Esophagus (tissue), 2 donors: ENCODE data around the gene NCAM1. TPM values are rescaled to one million over a fixed set of nuclear protein-coding genes. Genes with fewer than 3 reads are reported as not detected.

Experiments used
- H3K27ac ChIP-seq, 2 donors: one replicate each; pipeline ENCODE4 v1.5.1; 2013; ENCODE audit warnings: low read depth in 2 of 2, mild to moderate bottlenecking in 2 of 2, inconsistent platforms in 1 of 2, low read length in 1 of 2, moderate library complexity in 1 of 2
- H3K27me3 ChIP-seq, 2 donors: one replicate each; pipeline ENCODE4 v1.6.1; 2013; ENCODE audit warnings: low read length in 2 of 2, control low read depth in 1 of 2, mild to moderate bottlenecking in 1 of 2; ENCODE audit not compliant: insufficient read depth in 2 of 2, control insufficient read depth in 1 of 2
- H3K36me3 ChIP-seq, 2 donors: one replicate each; pipeline ENCODE4 v1.6.1; 2013; ENCODE audit warnings: low read length in 1 of 2; ENCODE audit not compliant: control insufficient read depth in 2 of 2, insufficient read depth in 2 of 2
- H3K4me1 ChIP-seq, 2 donors: one replicate each; pipeline ENCODE4 v1.6.1; 2013; ENCODE audit warnings: low read length in 1 of 2; ENCODE audit not compliant: control insufficient read depth in 2 of 2, insufficient read depth in 2 of 2
- H3K4me3 ChIP-seq, 2 donors: one replicate each; pipeline ENCODE4 v1.5.1; 2013; ENCODE audit warnings: low read length in 2 of 2, mild to moderate bottlenecking in 2 of 2, low read depth in 1 of 2, moderate library complexity in 1 of 2
- H3K9me3 ChIP-seq, 2 donors: one replicate each; pipeline ENCODE4 v1.6.1; 2013; ENCODE audit warnings: mild to moderate bottlenecking in 2 of 2, low read depth in 1 of 2, low read length in 1 of 2, moderate library complexity in 1 of 2; ENCODE audit not compliant: control insufficient read depth in 2 of 2, insufficient read depth in 1 of 2
- WGBS, 2 donors: extraction: QIAGEN DNeasy Blood & Tissue Kit; methylation state at CpG; one replicate each; pipeline ENCODE4 v1.1.7; 2013; 5-methylcytosine and 5-hydroxymethylcytosine counted together
- polyA plus RNA-seq, 2 donors: library from polyadenylated mRNA; stranded (reverse); fragments of 200-250 nt; gene quantifications; one replicate each; pipeline ENCODE4 v1.2.3, GENCODE V29; 2013
- donor health status: healthy with polysubstance abuse.
- donor health status: Bipolar disorder and iron deficiency.

Gene NCAM1
- polyA plus RNA-seq, 2 donors: 1.7 to 2.2 TPM

DNA sequence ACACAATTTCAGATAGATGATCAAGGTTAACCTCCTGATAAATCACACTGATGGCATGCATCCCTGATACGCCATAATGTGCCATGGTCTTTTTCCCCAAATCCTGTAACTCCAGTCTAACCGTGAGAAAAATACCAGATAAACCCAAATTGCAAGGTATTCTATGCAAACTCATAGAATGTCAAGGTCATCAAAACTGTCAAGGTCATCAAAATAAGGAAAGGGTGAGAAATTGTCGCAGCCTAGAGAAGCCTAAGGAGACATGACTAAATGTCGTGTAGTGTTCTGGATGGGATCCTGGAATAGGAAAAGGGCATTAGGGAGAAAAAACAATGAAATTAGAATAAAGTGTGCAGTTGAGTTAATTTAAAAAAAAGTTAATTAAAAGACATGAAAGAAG, 357.9 kb downstream of the NCAM1 start:
- H3K27ac ChIP-seq: no peak overlapping the region
- H3K27me3 ChIP-seq: no peaks in the 10 kb centered on the region
- H3K4me3 ChIP-seq: no peak overlapping the region
- peaks cover 0 to 3% of the 10 kb centered on the region in 2 donors for H3K36me3 ChIP-seq
- H3K9me3 ChIP-seq: peaks cover 0 to 3% of the 10 kb centered on the region in 2 donors
- H3K4me1 ChIP-seq: no peaks in the 10 kb centered on the region
- WGBS, 2 donors: 97% methylated on average over 4 of the region's 4 CpGs

DNA sequence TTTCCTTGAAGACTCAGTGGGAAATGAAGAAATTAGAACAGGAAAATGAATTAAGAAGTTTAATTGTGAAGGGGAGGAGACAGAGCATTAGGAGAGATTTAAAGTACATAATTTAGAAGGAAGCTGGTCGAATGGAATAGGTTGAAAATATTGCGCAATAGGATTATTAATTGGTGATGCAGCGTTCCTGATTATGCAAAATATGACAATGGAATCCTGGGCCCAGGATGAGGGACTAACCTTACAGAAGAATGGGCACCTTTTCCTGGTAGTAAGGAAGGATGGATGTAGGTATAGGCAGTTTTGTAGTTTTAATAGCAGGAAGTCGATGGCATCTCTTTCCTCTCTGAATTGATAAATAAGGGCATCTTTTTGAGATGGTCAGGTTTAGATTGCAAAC, 360.9 kb downstream of the NCAM1 start:
- WGBS, 2 donors: 52 to 63% methylated on average over 4 of the region's 4 CpGs
- Histone ChIP-seq H3K4me3 (no peak overlapping the region), H3K27ac (no peak overlapping the region), H3K27me3 (no peaks in the 10 kb centered on the region), H3K36me3 (peaks cover 3% of the 10 kb centered on the region in 2 donors), H3K9me3 (peaks cover 0 to 3% of the 10 kb centered on the region in 2 donors), H3K4me1 (no peaks in the 10 kb centered on the region)

DNA sequence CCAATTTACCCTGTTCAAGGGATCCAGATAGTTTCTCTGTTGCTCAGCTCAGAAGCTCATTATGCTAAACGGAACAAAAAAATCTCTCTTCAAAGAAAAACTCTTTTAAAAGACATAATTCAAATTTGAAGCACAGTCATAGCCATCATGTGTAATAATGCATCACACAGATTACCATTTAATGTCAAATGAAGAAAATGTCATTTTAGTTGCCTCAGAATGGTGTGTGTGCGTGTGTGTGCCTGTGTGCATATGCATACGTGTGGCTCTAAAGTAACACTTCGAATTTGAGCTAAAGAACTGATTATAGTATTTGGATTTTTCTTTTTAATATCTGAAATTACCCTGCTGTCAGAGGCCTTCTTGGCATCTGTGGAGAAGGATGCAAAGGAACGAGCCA, 363.0 kb downstream of the NCAM1 start:
- peaks cover 0 to 3% of the 10 kb centered on the region in 2 donors for H3K9me3 ChIP-seq
- H3K4me1 ChIP-seq: no peaks in the 10 kb centered on the region
- WGBS, 2 donors: 92 to 94% methylated on average over 5 of the region's 5 CpGs
- H3K27ac ChIP-seq: no peak overlapping the region
- H3K4me3 ChIP-seq: no peak overlapping the region
- H3K27me3 ChIP-seq: no peaks in the 10 kb centered on the region
- H3K36me3 ChIP-seq: peaks cover 3 to 5% of the 10 kb centered on the region in 2 donors
